Heart left ventricle (tissue), 16 donors: ENCODE data around the gene NECTIN2. TPM values are rescaled to one million over a fixed set of nuclear protein-coding genes. Genes with fewer than 3 reads are reported as not detected.
"Not testable (repeated sequence)": the region's sequence is repeated elsewhere in the genome, so short reads cannot be mapped to it uniquely, and the experiment has no call there.

ENCODE experiments used
- ATAC-seq, 4 donors: fragments of 200-7000 bp; cut with Tn5 transposase; one replicate each; pipeline ENCODE4 v1.9.1; 2020 to 2022; ENCODE audit warnings: moderate library complexity in 4 of 4, mild to moderate bottlenecking in 3 of 4, moderate number of reproducible peaks in 1 of 4
- DNase-seq, 5 donors: peaks; one replicate each; pipeline ENCODE4 v3.0.0-alpha.2; 2020
- H3K27ac ChIP-seq, 12 donors: fragments of 200-600 bp; sonication (generic) in 4 of 12; one replicate each; pipeline versions ENCODE4 v1.5.0 to v1.8.0; 2016 to 2022; ENCODE audit warnings: mild to moderate bottlenecking in 2 of 12
- H3K27me3 ChIP-seq, 9 donors: fragments of 200-600 bp; sonication (generic) in 2 of 9; one replicate each; pipeline versions ENCODE4 v1.5.1 to v1.8.0; 2016 to 2022; ENCODE audit warnings: mild to moderate bottlenecking in 3 of 9
- H3K36me3 ChIP-seq, 9 donors: fragments of 200-600 bp; sonication (generic) in 2 of 9; one replicate each; pipeline versions ENCODE4 v1.5.0 to v1.8.0; 2018 to 2022; ENCODE audit warnings: mild to moderate bottlenecking in 2 of 9
- H3K4me1 ChIP-seq, 12 donors: fragments of 200-600 bp; sonication (generic) in 4 of 12; one replicate each; pipeline versions ENCODE4 v1.5.0 to v1.8.0; 2016 to 2022; ENCODE audit warnings: mild to moderate bottlenecking in 3 of 12
- H3K4me3 ChIP-seq, 12 donors: fragments of 200-600 bp; sonication (generic) in 4 of 12; one replicate each; pipeline versions ENCODE4 v1.5.0 to v1.8.0; 2017 to 2022; ENCODE audit warnings: mild to moderate bottlenecking in 9 of 12, moderate library complexity in 4 of 12
- H3K9me3 ChIP-seq, 12 donors: fragments of 200-600 bp; sonication (generic) in 4 of 12; one replicate each; pipeline versions ENCODE4 v1.5.0 to v1.8.0; 2016 to 2022; ENCODE audit warnings: mild to moderate bottlenecking in 1 of 12
- POLR2A ChIP-seq, 2 donors: fragments of 450-650 bp; IDR thresholded peaks; one replicate each; pipeline ENCODE4 v1.6.1; 2017; ENCODE audit warnings: antibody characterized with exemption in 2 of 2, mild to moderate bottlenecking in 2 of 2, moderate library complexity in 2 of 2
- WGBS, 4 donors: extraction: QIAGEN DNeasy Blood & Tissue Kit in 2 of 4; methylation state at CpG; one replicate each; pipeline versions ENCODE4 v1.1.5 to v1.1.7; 2013 to 2018; 5-methylcytosine and 5-hydroxymethylcytosine counted together
- intact Hi-C, 10 donors: fragments of 100-400 bp; cut with DNase I; formaldehyde crosslinking; loops; one replicate each; pipeline versions ENCODE4 v1.11.1 to v1.14.2; 2022
- polyA plus RNA-seq, 2 donors: library from polyadenylated mRNA; stranded (reverse); fragments of 200-250 nt; gene quantifications; one replicate each; pipeline ENCODE4 v1.2.3, GENCODE V29; 2013
- total RNA-seq, 9 donors: library from RNA; depleted of rRNA in 2 of 9; stranded (reverse); fragments of >200 nt in 2 of 9; fragmentation: NEBNext Ultra II Directional in 3 of 9; extraction: Animal tissue kit (Norgen Biotek cat#: 25700) in 3 of 9; gene quantifications; one replicate each; pipeline versions ENCODE4 v1.1.0 to v1.2.4, GENCODE V29; 2016 to 2023
- TF ChIP-seq, protein P1 (sequence below), 12 donors: fragments of 200-600 bp; sonication (generic) in 4 of 12; IDR thresholded peaks; one replicate each; pipeline versions ENCODE4 v1.5.0 to v1.8.0; 2018 to 2022; ENCODE audit warnings: antibody characterized with exemption in 12 of 12, mild to moderate bottlenecking in 5 of 12
- donor health status: ischemic (EF 13 %, LVEDD 7.1; RV severe dilation, severe dysfunction).
- donor health status: healthy with polysubstance abuse.
- donor health status: DM: no; HTN: yes; CAD: no.
- donor health status: DM: no; HTN: no; CAD: no.
- donor health status: ischemic (EF 25% LVEDD 6.9; RV normal size, moderate dysfunction).
- donor health status: ischemic (EF 25% LVEDD 5.7; RV mildly dilated, moderate dysfunction).
- donor health status: healthy.
- donor health status: DM: yes; HTN: yes; CAD: no.
- donor health status: ischemic (EF 35%, LVEDD 5.7; RV mildly dilated, moderate dysfunction).
- donor health status: nonischemic (EF 11% LVEDD 7.7; RV severe dilation, severe dysfunction).
- donor health status: DM: yes; HTN: yes; CAD: no.
- donor health status: PGD.
- donor health status: ischemic (EF 29% LVEDD 5.4; RV normal size, mild dysfunction).
- donor health status: nonischemic (EF 23%, LVEDD 6.1; RV moderate dilation, normal function).

NECTIN2 gene
- total and polyA plus RNA-seq, 11 donors = 37.0 to 99.6 (median 57.6) TPM

GRCh38 chr19:44925114-44925891, 79.2 kb downstream of the NECTIN2 start:
- Histone ChIP-seq H3K36me3 (no peaks in the 10 kb centered on the region), H3K4me3 (no peak overlapping the region), H3K27me3 (no peaks in the 10 kb centered on the region), H3K4me1 (peaks cover 0 to 38% (median 9%) of the 10 kb centered on the region in 12 donors), H3K27ac (peak overlapping the region in 3 of 12 donors; percentile 30 to 58 (median 36)), H3K9me3 (no peaks in the 10 kb centered on the region)
- intact Hi-C loops = no loop called here
- 30 to 48% (median 36%) methylated on average over 5 to 8 of the region's 8 CpGs for WGBS, 4 donors
- ATAC-seq = peak in 3 of 4 donors; percentile 72 to 75 (median 75)
- DNase-seq = peak; percentile 66 to 87 (median 83)
- TF ChIP-seq POLR2A (IDR thresholded peaks at IDR 0.05) = no peak

DNA sequence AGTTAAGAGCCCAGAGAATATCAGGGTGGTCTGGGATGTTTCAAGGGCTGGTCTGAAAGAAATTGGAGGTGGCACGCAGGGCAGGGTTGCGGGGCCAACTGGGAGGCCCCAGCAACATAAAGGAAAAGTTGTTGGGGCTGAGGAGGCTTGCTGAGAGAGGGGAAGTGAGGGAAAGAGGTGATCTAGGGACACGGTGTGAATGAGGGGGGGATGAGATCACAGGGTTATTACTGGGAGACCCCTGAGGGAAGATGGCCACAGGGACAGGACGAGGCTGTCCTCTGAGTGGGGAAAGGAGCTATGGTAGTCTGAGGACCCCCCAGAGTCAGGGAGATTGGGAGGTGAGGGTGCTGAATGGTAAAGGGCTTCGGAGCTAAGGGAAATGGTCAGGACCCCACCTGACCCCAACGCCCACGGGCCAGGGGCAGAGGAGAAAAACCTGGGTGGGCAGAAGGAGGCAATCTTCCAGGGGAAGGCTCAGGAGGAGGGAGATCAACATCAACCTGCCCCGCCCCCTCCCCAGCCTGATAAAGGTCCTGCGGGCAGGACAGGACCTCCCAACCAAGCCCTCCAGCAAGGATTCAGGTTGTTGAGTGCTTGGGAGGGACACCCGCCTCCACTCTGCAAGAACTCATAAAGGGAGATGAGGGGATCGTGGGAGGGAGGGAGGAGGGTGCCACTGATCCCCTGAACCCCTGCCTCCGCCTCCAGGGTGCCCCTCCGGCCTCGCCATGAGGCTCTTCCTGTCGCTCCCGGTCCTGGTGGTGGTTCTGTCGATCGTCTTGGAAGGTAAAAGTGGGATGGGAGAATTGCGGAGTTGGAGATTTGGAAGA, 80.4 kb downstream of the NECTIN2 start:
- DNase-seq, H3K36me3 ChIP-seq, H3K27me3 ChIP-seq, intact Hi-C loops, H3K27ac ChIP-seq, H3K9me3 ChIP-seq: not testable (repeated sequence)
- Histone ChIP-seq H3K4me3 (peak overlapping the region in 9 of 12 donors; percentile 4 to 43 (median 32)), H3K4me1 (peaks cover 0 to 38% (median 9%) of the 10 kb centered on the region in 12 donors)
- ATAC-seq = peak in 2 of 4 donors; percentile 5 to 11
- 35 to 55% (median 43%) methylated on average over 18 to 19 of the region's 19 CpGs for WGBS, 4 donors

DNA sequence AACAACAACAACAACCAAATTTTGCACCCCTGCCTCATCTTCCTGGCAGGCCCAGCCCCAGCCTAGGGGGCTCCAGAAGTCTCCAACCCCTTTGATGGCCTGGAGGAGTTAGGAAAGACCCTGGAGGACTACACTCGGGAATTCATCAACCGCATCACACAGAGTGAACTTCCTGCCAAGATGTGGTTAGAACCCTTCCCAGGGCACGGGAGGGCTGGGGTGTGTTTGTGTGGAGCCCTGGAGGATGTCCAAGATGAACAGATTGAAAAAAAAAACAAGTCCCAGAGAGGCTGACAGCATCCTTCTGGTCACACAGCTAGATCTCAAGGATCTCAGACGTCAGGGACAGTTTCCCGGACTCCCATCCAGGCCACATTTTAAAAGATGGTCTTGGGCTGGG, 81.6 kb downstream of the NECTIN2 start:
- no peak for DNase-seq
- no peaks in the 10 kb centered on the region for H3K9me3 ChIP-seq
- peak in 1 of 4 donors; percentile 6 for ATAC-seq
- H3K36me3 ChIP-seq = no peaks in the 10 kb centered on the region
- intact Hi-C loops = no loop called here
- H3K27me3 ChIP-seq = no peaks in the 10 kb centered on the region
- H3K4me1 ChIP-seq = peaks cover 0 to 38% (median 9%) of the 10 kb centered on the region in 12 donors
- peak overlapping the region in 1 of 12 donors; percentile 27 for H3K27ac ChIP-seq
- 42 to 57% (median 50%) methylated on average over 5 of the region's 5 CpGs for WGBS, 4 donors
- TF ChIP-seq POLR2A (IDR thresholded peaks at IDR 0.05) = no peak
- TF ChIP-seq, protein P1, sequence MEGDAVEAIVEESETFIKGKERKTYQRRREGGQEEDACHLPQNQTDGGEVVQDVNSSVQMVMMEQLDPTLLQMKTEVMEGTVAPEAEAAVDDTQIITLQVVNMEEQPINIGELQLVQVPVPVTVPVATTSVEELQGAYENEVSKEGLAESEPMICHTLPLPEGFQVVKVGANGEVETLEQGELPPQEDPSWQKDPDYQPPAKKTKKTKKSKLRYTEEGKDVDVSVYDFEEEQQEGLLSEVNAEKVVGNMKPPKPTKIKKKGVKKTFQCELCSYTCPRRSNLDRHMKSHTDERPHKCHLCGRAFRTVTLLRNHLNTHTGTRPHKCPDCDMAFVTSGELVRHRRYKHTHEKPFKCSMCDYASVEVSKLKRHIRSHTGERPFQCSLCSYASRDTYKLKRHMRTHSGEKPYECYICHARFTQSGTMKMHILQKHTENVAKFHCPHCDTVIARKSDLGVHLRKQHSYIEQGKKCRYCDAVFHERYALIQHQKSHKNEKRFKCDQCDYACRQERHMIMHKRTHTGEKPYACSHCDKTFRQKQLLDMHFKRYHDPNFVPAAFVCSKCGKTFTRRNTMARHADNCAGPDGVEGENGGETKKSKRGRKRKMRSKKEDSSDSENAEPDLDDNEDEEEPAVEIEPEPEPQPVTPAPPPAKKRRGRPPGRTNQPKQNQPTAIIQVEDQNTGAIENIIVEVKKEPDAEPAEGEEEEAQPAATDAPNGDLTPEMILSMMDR (IDR thresholded peaks at IDR 0.05) = no peak
- no peak overlapping the region for H3K4me3 ChIP-seq

- Histone ChIP-seq H3K4me1 (peaks cover 0 to 27% (median 5%) of the 10 kb centered on the region in 12 donors), H3K27me3 (no peaks in the 10 kb centered on the region), H3K9me3 (no peaks in the 10 kb centered on the region), H3K36me3 (no peaks in the 10 kb centered on the region), H3K27ac (no peak overlapping the region), H3K4me3 (no peak overlapping the region)
- 90 to 95% (median 92%) methylated on average over 7 of the region's 7 CpGs for WGBS, 4 donors
- ATAC-seq = no peak
- DNase-seq = no peak
- intact Hi-C loops = no loop called here
- TF ChIP-seq POLR2A (IDR thresholded peaks at IDR 0.05) = no peak
- TF ChIP-seq, protein P1 (IDR thresholded peaks at IDR 0.05) = no peak
These were observed 84.0 kb downstream of the NECTIN2 start for GRCh38 chr19:44930088-44930487.

DNA sequence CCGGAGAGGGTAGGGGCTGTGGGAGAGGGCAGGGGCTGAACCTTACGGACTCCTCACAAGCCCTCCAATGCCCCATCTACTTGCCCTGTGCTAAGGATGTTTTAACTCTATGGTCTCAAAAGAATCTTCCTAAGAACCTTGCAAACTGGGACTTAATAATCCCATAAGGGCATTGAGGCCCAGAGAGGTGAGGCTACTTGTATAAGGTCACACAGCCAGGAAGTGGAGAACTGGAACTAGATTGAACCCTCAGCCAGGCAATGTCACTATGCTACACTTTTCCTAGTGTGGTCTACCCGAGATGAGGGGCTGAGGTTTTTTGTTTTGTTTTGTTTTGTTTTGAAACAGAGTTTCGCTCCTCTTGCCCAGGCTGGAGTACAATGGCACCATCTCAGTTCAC, 85.4 kb downstream of the NECTIN2 start:
- no peak overlapping the region for H3K4me3 ChIP-seq
- ATAC-seq = no peak
- intact Hi-C loops = no loop called here
- H3K27ac ChIP-seq = no peak overlapping the region
- no peaks in the 10 kb centered on the region for H3K9me3 ChIP-seq
- no peak for TF ChIP-seq POLR2A (IDR thresholded peaks at IDR 0.05)
- TF ChIP-seq, protein P1 (IDR thresholded peaks at IDR 0.05) = no peak
- 84 to 93% (median 85%) methylated on average over 4 of the region's 4 CpGs for WGBS, 4 donors
- H3K4me1 ChIP-seq = peaks cover 0 to 15% (median 0%) of the 10 kb centered on the region in 12 donors
- no peak for DNase-seq
- no peaks in the 10 kb centered on the region for H3K27me3 ChIP-seq
- no peaks in the 10 kb centered on the region for H3K36me3 ChIP-seq
